Measurements from ENCODE around the gene MYD88. TPM values are rescaled to one million over a fixed set of nuclear protein-coding genes. Genes with fewer than 3 reads are reported as not detected.
"Not testable (repeated sequence)": the region's sequence is repeated elsewhere in the genome, so short reads cannot be mapped to it uniquely, and the experiment has no call there.

MYD88 gene
- total and polyA plus RNA-seq, 2 experiments from 2014 or later = 6.7 to 32.1 TPM

DNA sequence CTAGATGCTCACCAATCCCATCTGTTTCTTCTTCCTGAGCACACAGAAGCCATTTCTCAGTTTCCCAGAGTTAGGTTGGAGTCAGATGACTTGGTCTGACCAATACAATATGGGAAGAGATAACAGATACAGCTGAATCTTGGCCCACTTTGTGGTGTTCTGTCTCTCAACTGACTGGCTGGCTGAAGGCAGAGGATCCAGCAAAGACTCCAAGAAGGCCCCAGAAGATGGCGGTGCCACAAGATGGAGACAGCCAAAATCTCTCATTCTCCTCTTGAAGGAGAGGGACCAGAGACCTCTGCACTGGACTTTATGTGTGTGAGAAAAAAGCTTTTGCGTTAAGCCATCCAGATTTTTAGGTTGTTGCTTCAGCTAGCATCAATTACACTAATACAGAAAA is 18.7 kb downstream of the MYD88 start:
- no peaks in the 10 kb centered on the region for H3K36me3 ChIP-seq (ENCODE audit: low read depth)
- 91 to 93% methylated on average over 2 of the region's 2 CpGs for WGBS, 2 experiments (ENCODE audit: low coverage in 1 of 2, low lambda C conversion rate in 2 of 2, missing lambda C conversion rate in 2 of 2)
- H4K20me1 ChIP-seq (ENCODE audit: insufficient read depth) = no peaks in the 10 kb centered on the region
- H3F3A ChIP-seq (ENCODE audit: insufficient read depth) = peaks cover 20% of the 10 kb centered on the region
- H3K4me2 ChIP-seq (ENCODE audit: unreplicated experiment) = no peak overlapping the region
- no peaks in the 10 kb centered on the region for H3K9me3 ChIP-seq (ENCODE audit: low read depth)
- no peak overlapping the region for H3K4me3 ChIP-seq
- peaks cover 13% of the 10 kb centered on the region for H3K4me1 ChIP-seq (ENCODE audit: insufficient read depth)
- no peak overlapping the region for H3K9ac ChIP-seq
- TF ChIP-seq EZH2phosphoT487 (IDR thresholded peaks at IDR 0.05; ENCODE audit: insufficient read depth, low read depth) (no peak), EZH2 (IDR thresholded peaks at IDR 0.05; ENCODE audit: insufficient read depth, poor library complexity, severe bottlenecking) (no peak)
- H2AFZ ChIP-seq = no peak overlapping the region
- DNase-seq = no peak
- H3K9me2 ChIP-seq (ENCODE audit: insufficient read depth) = no peaks in the 10 kb centered on the region
- no peaks in the 10 kb centered on the region for H3K27me3 ChIP-seq (replicated peaks; ENCODE audit: insufficient read depth)
- H3K27ac ChIP-seq = no peak overlapping the region
- H3K79me2 ChIP-seq (ENCODE audit: insufficient read depth) = no peaks in the 10 kb centered on the region
- in situ Hi-C loops (cut with MboI) = no loop called here

GRCh38 chr3:38157595-38157994 is 19.1 kb downstream of the MYD88 start:
- no peaks in the 10 kb centered on the region for H4K20me1 ChIP-seq (ENCODE audit: insufficient read depth)
- no peaks in the 10 kb centered on the region for H3K9me3 ChIP-seq (ENCODE audit: low read depth)
- peaks cover 17% of the 10 kb centered on the region for H3F3A ChIP-seq (ENCODE audit: insufficient read depth)
- no peak for TF ChIP-seq EZH2phosphoT487 (IDR thresholded peaks at IDR 0.05; ENCODE audit: insufficient read depth, low read depth)
- TF ChIP-seq EZH2 (IDR thresholded peaks at IDR 0.05; ENCODE audit: insufficient read depth, poor library complexity, severe bottlenecking) = no peak
- 68 to 73% methylated on average over 3 of the region's 3 CpGs for WGBS, 2 experiments (ENCODE audit: low coverage in 1 of 2, low lambda C conversion rate in 2 of 2, missing lambda C conversion rate in 2 of 2)
- no peaks in the 10 kb centered on the region for H3K79me2 ChIP-seq (ENCODE audit: insufficient read depth)
- peak; percentile 15 for DNase-seq
- no peak overlapping the region for H3K4me3 ChIP-seq
- peaks cover 13% of the 10 kb centered on the region for H3K4me1 ChIP-seq (ENCODE audit: insufficient read depth)
- in situ Hi-C loops (cut with MboI) = no loop called here
- no peak overlapping the region for H2AFZ ChIP-seq
- no peaks in the 10 kb centered on the region for H3K27me3 ChIP-seq (replicated peaks; ENCODE audit: insufficient read depth)
- H3K9me2 ChIP-seq (ENCODE audit: insufficient read depth) = no peaks in the 10 kb centered on the region
- no peak overlapping the region for H3K27ac ChIP-seq
- H3K4me2 ChIP-seq (ENCODE audit: unreplicated experiment) = no peak overlapping the region
- H3K9ac ChIP-seq = no peak overlapping the region
- H3K36me3 ChIP-seq (ENCODE audit: low read depth) = no peaks in the 10 kb centered on the region

DNA sequence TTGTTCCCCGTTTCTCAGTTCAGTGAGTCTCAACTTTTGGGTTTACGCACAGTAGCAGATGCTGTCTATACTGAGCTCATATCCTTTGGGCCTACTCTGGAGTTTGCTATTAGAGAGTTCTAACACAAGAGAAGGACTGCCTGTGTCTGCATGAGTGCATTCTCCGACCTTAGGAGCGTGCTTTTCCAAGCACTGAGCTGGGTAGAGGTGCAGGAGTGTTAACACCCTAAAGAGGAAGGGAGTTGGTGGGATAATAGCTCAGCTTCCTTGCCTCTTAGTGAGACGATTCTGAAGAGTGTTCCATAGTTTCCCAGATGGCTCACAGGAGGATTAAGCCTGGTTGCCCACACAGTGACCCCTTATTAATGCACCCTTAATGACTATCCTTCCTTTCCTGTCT is 20.0 kb downstream of the MYD88 start:
- no peak for TF ChIP-seq EZH2phosphoT487 (IDR thresholded peaks at IDR 0.05; ENCODE audit: insufficient read depth, low read depth)
- no peak for TF ChIP-seq EZH2 (IDR thresholded peaks at IDR 0.05; ENCODE audit: insufficient read depth, poor library complexity, severe bottlenecking)
- Histone ChIP-seq H3K27ac (no peak overlapping the region), H4K20me1 (ENCODE audit: insufficient read depth) (no peaks in the 10 kb centered on the region), H3K4me1 (ENCODE audit: insufficient read depth) (peaks cover 13% of the 10 kb centered on the region), H2AFZ (no peak overlapping the region), H3K4me2 (ENCODE audit: unreplicated experiment) (no peak overlapping the region), H3K9me2 (ENCODE audit: insufficient read depth) (no peaks in the 10 kb centered on the region), H3F3A (ENCODE audit: insufficient read depth) (peaks cover 13% of the 10 kb centered on the region), H3K9ac (no peak overlapping the region), H3K27me3 (replicated peaks; ENCODE audit: insufficient read depth) (no peaks in the 10 kb centered on the region), H3K79me2 (ENCODE audit: insufficient read depth) (no peaks in the 10 kb centered on the region), H3K4me3 (no peak overlapping the region), H3K36me3 (ENCODE audit: low read depth) (no peaks in the 10 kb centered on the region), H3K9me3 (ENCODE audit: low read depth) (no peaks in the 10 kb centered on the region)
- 77 to 84% methylated on average over 5 of the region's 5 CpGs for WGBS, 2 experiments (ENCODE audit: low coverage in 1 of 2, low lambda C conversion rate in 2 of 2, missing lambda C conversion rate in 2 of 2)
- DNase-seq = no peak
- in situ Hi-C loops (cut with MboI) = no loop called here

DNA sequence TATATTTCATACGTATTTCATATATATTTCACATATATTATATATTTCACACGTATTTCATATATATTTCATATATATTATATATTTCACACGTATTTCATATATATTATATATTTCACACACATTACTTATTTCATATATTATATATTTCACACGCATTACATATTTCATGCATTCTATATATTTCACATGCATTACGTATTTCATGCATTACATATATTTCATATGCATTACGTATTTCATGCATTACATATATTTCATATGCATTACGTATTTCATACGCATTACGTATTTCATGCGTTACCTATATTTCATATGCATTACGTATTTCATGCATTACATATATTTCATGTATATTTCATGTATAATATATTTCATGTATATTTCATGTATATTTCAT is 22.2 kb downstream of the MYD88 start:
- H3K27me3 ChIP-seq (replicated peaks; ENCODE audit: insufficient read depth); in situ Hi-C loops (cut with MboI); H4K20me1 ChIP-seq (ENCODE audit: insufficient read depth); H3K36me3 ChIP-seq (ENCODE audit: low read depth); H3K4me3 ChIP-seq; DNase-seq; H3K4me2 ChIP-seq (ENCODE audit: unreplicated experiment); H3K4me1 ChIP-seq (ENCODE audit: insufficient read depth); H3K9me3 ChIP-seq (ENCODE audit: low read depth); H3K27ac ChIP-seq; H3K9me2 ChIP-seq (ENCODE audit: insufficient read depth); H3K79me2 ChIP-seq (ENCODE audit: insufficient read depth); H3K9ac ChIP-seq; H2AFZ ChIP-seq: not testable (repeated sequence)
- WGBS, 2 experiments (ENCODE audit: low coverage in 1 of 2, low lambda C conversion rate in 2 of 2, missing lambda C conversion rate in 2 of 2) = 91% methylated on average over 11 of the region's 11 CpGs
- 0 out of 2 replicates have a peak, but pooled peaks cover 11% of the 10 kb centered on the region for H3F3A ChIP-seq (ENCODE audit: insufficient read depth)
